Right lobe of liver (tissue), 6 donors: Measurements from ENCODE around the gene MDFIC2. TPM values are rescaled to one million over a fixed set of nuclear protein-coding genes. Genes with fewer than 3 reads are reported as not detected.
"Not testable (repeated sequence)": the region's sequence is repeated elsewhere in the genome, so short reads cannot be mapped to it uniquely, and the experiment has no call there.

Experiments
- ATAC-seq, 4 donors: fragments of 200-7000 bp; cut with Tn5 transposase; one replicate each; pipeline ENCODE4 v1.9.1; 2020; ENCODE audit warnings: mild to moderate bottlenecking in 4 of 4, moderate library complexity in 4 of 4
- DNase-seq, 3 donors: peaks; one replicate each; pipeline ENCODE4 v3.0.0-alpha.2; 2020
- H3K27ac ChIP-seq, 3 donors: fragments of 200-600 bp; one replicate each; pipeline ENCODE4 v1.8.0; 2022
- H3K27me3 ChIP-seq, 2 donors: fragments of 200-600 bp; one replicate each; pipeline ENCODE4 v1.8.0; 2022
- H3K36me3 ChIP-seq, 4 donors: fragments of 200-600 bp; sonication (generic) in 1 of 4; one replicate each; pipeline versions ENCODE4 v1.5.1 to v1.8.0; 2017 to 2022; ENCODE audit warnings: control low read depth in 1 of 4
- H3K4me1 ChIP-seq, 4 donors: fragments of 200-600 bp; sonication (generic) in 1 of 4; one replicate each; pipeline versions ENCODE4 v1.5.1 to v1.8.0; 2017 to 2022; ENCODE audit warnings: control low read depth in 1 of 4
- H3K4me3 ChIP-seq, 3 donors: fragments of 200-600 bp; one replicate each; pipeline ENCODE4 v1.8.0; 2022
- H3K9me3 ChIP-seq, 4 donors: fragments of 200-600 bp; sonication (generic) in 1 of 4; one replicate each; pipeline versions ENCODE4 v1.5.1 to v1.8.0; 2017 to 2022; ENCODE audit warnings: control low read depth in 1 of 4
- POLR2A ChIP-seq: fragments of 450-650 bp; IDR thresholded peaks from one replicate; pipeline ENCODE4 v1.6.1; 2017; ENCODE audit warnings: antibody characterized with exemption, mild to moderate bottlenecking
- WGBS: methylation state at CpG from one replicate; pipeline ENCODE4 v1.1.6; 2018; ENCODE audit warnings: low coverage, low lambda C conversion rate; ENCODE audit not compliant: insufficient coverage; ENCODE audit errors: missing lambda C conversion rate; 5-methylcytosine and 5-hydroxymethylcytosine counted together
- intact Hi-C, 2 donors: fragments of 100-400 bp; cut with DNase I; formaldehyde crosslinking; loops; one replicate each; pipeline versions ENCODE4 v1.11.2 to v1.14.1; 2022
- total RNA-seq, 6 experiments: library from RNA; depleted of rRNA in 2 of 6; stranded (reverse); fragments of >200 nt in 2 of 6; fragmentation: NEBNext Ultra II Directional in 3 of 6; extraction: Animal tissue kit (Norgen Biotek cat#: 25700) in 3 of 6; gene quantifications; one replicate each; pipeline versions ENCODE4 v1.1.0 to v1.2.4, GENCODE V29; 2016 to 2023
- TF ChIP-seq, protein P1 (sequence below), 4 donors: fragments of 200-600 bp in 3 of 4; fragments of 450-650 bp in 1 of 4; IDR thresholded peaks; one replicate each; pipeline versions ENCODE4 v1.5.1 to v1.8.0; 2016 to 2022; ENCODE audit warnings: antibody characterized with exemption in 4 of 4, mild to moderate bottlenecking in 2 of 4
- donor health status: DM: no; HTN: yes; CAD: no.
- donor health status: DM: no; HTN: no; CAD: no.
- donor health status: DM: no; HTN: no; CAD: no.
- donor health status: DM: no; HTN: yes; CAD: no.
- donor health status: DM: no; HTN: yes; CAD: no.

MDFIC2 gene
- total RNA-seq, 6 experiments from 2014 or later, result not detected

DNA sequence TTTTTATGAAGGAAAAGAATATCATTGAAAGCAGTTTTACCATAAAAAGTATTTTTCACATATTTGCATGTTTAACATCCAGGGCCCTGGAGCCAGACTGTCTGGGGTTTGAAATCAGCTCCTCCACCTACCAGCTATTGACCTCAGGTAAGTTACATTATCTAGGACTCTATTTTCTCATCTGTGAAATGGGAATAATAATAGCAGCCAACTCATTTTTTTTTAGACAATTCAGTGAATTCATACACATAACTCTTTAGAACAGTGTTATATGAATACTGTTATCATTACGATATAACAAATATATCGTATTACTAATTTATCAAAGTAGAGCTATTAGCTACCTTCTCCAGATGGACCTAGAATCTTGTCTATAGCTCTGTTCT, 21.3 kb downstream of the MDFIC2 start:
- ATAC-seq, result no peak

DNA sequence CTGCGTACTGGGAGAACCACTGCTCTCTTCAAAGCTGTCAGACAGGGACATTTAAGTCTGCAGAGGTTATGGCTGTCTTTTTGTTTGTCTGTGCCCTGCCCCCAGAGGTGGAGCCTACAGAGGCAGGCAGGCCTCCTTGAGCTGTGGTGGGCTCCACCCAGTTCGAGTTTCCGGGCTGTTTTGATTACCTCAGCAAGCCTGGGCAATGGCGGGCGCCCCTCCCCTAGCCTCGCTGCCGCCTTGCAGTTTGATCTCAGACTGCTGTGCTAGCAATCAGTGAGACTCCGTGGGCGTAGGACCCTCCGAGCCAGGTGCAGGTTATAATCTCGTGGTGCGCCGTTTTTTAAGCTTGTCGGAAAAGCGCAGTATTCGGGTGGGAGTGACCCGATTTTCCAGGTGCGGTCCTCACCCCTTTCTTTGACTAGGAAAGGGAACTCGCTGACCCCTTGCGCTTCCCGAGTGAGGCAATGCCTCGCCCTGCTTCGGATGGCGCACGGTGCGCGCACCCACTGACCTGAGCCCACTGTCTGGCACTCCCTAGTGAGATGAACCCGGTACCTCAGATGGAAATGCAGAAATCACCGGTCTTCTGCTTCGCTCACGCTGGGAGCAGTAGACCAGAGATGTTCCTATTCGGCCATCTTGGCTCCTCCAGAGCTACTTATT, 21.9 kb downstream of the MDFIC2 start:
- intact Hi-C loops, H3K36me3 ChIP-seq, H3K27me3 ChIP-seq, H3K9me3 ChIP-seq, ATAC-seq, DNase-seq, H3K4me1 ChIP-seq, H3K27ac ChIP-seq, H3K4me3 ChIP-seq: not testable (repeated sequence)
- WGBS, result 90% methylated on average over 30 of the region's 32 CpGs

More for the DNA sequence above, 21.3 kb downstream of the MDFIC2 start:
- H3K4me3 ChIP-seq, result no peak overlapping the region
- no peaks in the 10 kb centered on the region for H3K4me1 ChIP-seq
- H3K27me3 ChIP-seq, result no peaks in the 10 kb centered on the region
- H3K36me3 ChIP-seq, result no peaks in the 10 kb centered on the region
- H3K27ac ChIP-seq, result no peak overlapping the region
- no peaks in the 10 kb centered on the region for H3K9me3 ChIP-seq
- intact Hi-C loops, result no loop called here
- TF ChIP-seq POLR2A, result no peak
- TF ChIP-seq, protein P1, sequence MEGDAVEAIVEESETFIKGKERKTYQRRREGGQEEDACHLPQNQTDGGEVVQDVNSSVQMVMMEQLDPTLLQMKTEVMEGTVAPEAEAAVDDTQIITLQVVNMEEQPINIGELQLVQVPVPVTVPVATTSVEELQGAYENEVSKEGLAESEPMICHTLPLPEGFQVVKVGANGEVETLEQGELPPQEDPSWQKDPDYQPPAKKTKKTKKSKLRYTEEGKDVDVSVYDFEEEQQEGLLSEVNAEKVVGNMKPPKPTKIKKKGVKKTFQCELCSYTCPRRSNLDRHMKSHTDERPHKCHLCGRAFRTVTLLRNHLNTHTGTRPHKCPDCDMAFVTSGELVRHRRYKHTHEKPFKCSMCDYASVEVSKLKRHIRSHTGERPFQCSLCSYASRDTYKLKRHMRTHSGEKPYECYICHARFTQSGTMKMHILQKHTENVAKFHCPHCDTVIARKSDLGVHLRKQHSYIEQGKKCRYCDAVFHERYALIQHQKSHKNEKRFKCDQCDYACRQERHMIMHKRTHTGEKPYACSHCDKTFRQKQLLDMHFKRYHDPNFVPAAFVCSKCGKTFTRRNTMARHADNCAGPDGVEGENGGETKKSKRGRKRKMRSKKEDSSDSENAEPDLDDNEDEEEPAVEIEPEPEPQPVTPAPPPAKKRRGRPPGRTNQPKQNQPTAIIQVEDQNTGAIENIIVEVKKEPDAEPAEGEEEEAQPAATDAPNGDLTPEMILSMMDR (IDR thresholded peaks at IDR 0.05), result no peak
- no peak for DNase-seq
- 96% methylated on average over 2 of the region's 2 CpGs for WGBS

DNA sequence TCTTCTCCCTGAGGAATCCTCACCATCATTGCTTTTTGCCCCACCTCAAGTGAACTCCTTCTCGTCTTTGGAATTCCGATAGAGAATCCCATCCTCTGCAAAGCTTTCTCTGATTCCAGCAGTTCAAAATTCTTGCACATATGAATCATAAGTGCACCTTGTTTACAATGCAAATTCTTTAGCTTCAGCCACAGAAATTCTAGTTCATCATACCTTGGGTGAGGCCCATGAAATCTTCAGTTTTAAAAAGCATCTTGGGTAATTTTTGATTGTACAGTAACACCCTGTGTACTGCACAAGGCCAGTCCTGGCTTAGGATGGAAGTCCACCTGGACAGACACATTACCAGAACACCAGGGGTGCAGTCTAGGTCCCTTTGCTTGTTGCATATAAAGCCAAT, 30.8 kb downstream of the MDFIC2 start:
- ATAC-seq (no peak), DNase-seq (no peak)
- no peaks in the 10 kb centered on the region for H3K4me1 ChIP-seq
- WGBS, result 68% methylated on average over 2 of the region's 2 CpGs
- TF ChIP-seq POLR2A, result no peak
- TF ChIP-seq, protein P1 (IDR thresholded peaks at IDR 0.05), result no peak
- H3K9me3 ChIP-seq, result no peaks in the 10 kb centered on the region
- no peak overlapping the region for H3K27ac ChIP-seq
- H3K4me3 ChIP-seq, result no peak overlapping the region
- no peaks in the 10 kb centered on the region for H3K27me3 ChIP-seq
- intact Hi-C loops, result no loop called here
- no peaks in the 10 kb centered on the region for H3K36me3 ChIP-seq

DNA sequence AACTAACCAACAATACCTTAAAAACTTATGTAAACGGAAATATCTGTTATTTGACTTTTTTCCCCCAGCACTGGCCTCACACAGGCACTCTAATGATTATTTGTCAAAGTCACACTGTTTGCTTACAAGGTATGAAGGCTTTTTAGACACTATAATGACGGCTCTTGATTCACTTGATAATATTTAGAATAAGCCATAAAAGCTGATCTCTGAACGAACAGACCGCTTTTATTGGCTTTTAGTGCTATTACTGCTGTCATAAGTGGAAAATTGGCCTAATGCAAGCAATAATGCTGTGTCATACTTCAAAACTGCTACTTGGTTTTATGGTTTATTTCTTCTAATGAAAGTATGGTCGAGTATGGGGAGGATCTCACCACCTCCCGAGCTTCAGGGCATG, 35.1 kb downstream of the MDFIC2 start:
- no peak for DNase-seq
- 67% methylated on average over 6 of the region's 6 CpGs for WGBS

DNA sequence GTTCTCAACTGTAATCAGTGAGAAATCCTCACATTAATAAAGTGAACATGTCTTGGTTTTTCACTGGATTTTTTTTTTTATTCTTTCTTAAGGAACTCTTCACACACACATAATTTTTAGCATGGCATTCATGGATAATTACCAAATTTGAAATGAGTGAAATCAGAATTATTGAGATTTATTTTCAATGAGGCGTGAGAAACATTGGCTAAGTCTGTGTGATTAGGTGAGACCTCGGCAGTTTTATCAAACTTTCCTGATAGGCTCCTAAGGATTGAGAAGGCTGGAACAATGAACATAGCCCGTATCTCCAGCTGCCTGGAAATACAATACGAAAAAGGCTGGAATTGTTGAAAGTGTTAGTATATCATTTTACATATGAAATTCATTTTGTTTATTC, 35.5 kb downstream of the MDFIC2 start:
- Histone ChIP-seq H3K36me3 (no peaks in the 10 kb centered on the region), H3K27ac (no peak overlapping the region), H3K4me3 (no peak overlapping the region), H3K4me1 (no peaks in the 10 kb centered on the region), H3K9me3 (no peaks in the 10 kb centered on the region), H3K27me3 (no peaks in the 10 kb centered on the region)
- intact Hi-C loops, result no loop called here
- TF ChIP-seq, protein P1 (IDR thresholded peaks at IDR 0.05), result no peak
- no peak for TF ChIP-seq POLR2A
- ATAC-seq (no peak), DNase-seq (no peak)
- WGBS, result 66% methylated on average over 4 of the region's 4 CpGs

More for the DNA sequence above, 35.1 kb downstream of the MDFIC2 start:
- no peak for ATAC-seq
- Histone ChIP-seq H3K4me3 (no peak overlapping the region), H3K27me3 (no peaks in the 10 kb centered on the region), H3K36me3 (no peaks in the 10 kb centered on the region), H3K4me1 (no peaks in the 10 kb centered on the region), H3K27ac (no peak overlapping the region), H3K9me3 (no peaks in the 10 kb centered on the region)
- TF ChIP-seq, protein P1 (IDR thresholded peaks at IDR 0.05), result no peak
- no peak for TF ChIP-seq POLR2A
- intact Hi-C loops, result no loop called here
